MM.1S (cell line): ENCODE data around the gene CFAP46.

ENCODE experiments used
- CTCF ChIP-seq: fragments of 300-600 bp; sonication (generic); IDR thresholded peaks from 2 replicates; pipeline ENCODE4 v1.5.1; 2016; ENCODE audit warnings: antibody characterized with exemption, low read length, mixed read lengths
- EZH2 ChIP-seq: fragments of 300-600 bp; sonication (generic); optimal IDR thresholded peaks from 2 replicates; pipeline ENCODE3; 2017; ENCODE audit warnings: low read depth, mild to moderate bottlenecking, antibody characterized with exemption, low read length, mixed read lengths

DNA sequence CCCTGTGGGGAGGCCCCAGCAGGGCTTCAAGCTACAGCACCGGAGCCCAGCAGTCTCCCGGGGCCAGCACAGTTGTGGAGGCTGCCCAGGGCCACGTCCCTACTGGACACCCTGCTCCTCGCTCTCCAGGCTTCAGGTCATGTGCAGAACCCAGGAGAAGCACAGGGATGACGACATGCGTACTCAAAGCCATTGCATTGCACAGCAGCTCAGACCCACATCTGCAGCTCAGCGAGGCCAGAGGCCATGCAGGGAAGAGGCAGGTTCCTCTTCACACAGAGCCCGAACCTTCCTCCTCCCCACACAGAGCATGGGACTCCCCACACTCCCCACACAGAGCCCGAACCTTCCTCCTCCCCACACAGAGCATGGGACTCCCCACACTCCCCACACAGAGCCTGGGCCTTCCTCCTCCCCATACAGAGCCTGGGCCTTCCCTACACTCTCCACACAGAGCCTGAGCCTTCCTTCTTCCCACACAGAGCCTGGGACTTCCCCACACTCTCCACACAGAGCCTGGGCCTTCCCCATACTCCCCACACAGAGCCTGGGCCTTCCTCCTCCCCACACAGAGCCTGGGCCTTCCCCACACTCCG is 12.3 kb downstream of the CFAP46 start:
- TF ChIP-seq CTCF (no peak), EZH2 (no peak)
